DMS 273 (cell line): ENCODE data around the gene SRGAP2C.
"Not testable (repeated sequence)": the region's sequence is repeated elsewhere in the genome, so short reads cannot be mapped to it uniquely, and the experiment has no call there.

ENCODE experiments used
- DNase-seq: peaks from one replicate; lab custom pipeline; 2025; ENCODE audit not compliant: unreplicated experiment; lab: John Stamatoyannopoulos, UW

Gene SRGAP2C

DNA sequence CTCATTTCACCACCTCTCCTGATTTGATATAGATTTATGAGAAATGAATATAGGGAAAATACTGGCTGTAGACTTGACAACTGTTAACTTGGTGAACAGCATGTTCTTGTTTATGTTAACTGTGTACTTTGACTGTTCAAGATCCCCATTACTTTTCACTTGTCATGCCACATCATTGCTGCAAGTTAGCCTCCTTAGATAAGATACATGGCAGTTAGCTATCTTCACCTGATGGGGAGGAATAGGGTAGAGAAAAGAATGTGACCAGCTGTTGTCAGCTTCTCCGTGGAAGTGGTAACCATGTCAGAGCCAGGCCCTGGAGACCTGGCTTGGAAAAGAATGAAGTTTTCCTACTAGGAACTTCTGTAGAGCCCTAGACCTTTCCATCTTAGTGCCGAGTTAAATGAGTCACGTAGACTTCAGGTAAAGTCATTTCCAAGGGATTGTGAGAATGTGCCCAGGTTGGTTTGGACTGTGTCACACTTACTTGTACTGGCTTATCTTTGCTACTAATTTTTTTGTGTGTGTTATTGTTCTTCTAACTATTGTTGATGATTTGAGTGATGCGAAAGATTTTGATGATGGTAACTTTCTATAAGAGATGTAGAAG lies 41.6 kb downstream of the SRGAP2C start:
- not testable (repeated sequence) for DNase-seq

DNA sequence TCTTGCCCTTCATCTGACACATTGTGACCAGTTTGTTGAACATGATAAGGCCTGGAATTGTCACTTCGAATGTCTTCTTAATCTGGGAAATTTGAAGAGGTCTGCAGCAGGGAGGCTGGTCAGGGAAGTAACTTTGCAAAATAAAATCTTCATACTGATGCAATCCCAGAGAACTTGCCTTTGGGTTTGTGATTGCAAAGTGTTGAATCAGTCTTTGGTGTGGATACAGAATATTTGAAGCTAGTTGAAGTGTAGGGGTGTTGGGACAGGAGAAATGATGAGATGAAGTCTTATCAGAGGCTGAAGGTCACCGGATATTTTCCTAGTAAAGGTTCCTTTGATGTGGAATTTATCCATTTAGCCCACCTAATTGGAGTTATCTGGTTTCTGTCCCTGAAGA lies 42.1 kb downstream of the SRGAP2C start:
- DNase-seq, result not testable (repeated sequence)

DNA sequence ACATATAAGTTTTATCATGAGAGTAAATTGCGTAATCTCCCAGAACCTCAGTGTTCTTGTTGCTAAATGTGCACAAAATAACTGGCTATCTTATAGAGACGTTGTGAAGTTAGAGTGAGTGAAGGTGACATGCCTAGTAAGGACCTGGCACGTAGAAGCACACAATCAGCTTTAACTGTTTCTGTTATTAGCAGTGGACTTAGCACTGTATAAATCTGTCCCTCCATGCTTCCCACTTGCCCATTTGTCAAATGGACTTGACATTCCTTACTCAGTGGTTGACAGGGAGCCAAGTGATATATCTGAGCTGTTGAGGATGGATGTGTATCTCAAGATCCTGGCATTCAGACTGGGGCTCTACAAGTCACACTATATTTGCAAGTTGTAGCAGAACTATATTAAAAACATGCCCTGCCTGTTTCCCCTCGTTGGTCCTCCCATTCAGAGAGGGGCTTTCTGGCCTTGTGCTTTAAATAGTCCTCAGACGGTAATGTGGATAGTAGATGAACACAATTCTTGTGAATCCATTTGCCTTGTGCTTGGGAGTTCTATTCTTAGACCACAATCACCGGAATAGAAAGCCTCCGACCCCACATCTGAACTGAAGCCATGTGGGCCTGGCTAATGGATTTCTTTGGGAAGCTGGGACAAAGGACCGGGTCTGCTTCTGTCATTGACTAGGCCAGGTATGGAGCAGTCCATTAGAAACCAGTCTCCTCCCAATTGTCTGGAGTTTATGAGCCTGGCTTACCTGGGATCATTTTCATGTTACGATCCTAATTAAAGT lies 43.0 kb downstream of the SRGAP2C start:
- DNase-seq, result not testable (repeated sequence)

DNA sequence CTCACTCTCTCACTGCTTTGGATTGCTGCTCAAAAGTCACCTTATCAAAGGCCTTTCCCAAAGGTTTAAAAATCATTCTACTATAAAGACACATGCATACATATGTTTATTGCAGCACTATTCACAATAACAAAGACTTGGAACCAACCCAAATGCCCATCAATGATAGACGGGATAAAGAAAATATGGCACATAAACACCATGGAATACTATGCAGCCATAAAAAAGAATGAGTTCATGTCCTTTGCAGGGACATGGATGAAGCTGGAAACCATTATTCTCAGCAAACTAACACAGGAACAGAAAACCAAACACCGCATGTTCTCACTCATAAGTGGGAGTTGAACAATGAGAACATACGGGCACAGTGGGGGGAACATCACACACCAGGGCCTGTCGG lies 45.9 kb downstream of the SRGAP2C start:
- DNase-seq, result not testable (repeated sequence)

DNA sequence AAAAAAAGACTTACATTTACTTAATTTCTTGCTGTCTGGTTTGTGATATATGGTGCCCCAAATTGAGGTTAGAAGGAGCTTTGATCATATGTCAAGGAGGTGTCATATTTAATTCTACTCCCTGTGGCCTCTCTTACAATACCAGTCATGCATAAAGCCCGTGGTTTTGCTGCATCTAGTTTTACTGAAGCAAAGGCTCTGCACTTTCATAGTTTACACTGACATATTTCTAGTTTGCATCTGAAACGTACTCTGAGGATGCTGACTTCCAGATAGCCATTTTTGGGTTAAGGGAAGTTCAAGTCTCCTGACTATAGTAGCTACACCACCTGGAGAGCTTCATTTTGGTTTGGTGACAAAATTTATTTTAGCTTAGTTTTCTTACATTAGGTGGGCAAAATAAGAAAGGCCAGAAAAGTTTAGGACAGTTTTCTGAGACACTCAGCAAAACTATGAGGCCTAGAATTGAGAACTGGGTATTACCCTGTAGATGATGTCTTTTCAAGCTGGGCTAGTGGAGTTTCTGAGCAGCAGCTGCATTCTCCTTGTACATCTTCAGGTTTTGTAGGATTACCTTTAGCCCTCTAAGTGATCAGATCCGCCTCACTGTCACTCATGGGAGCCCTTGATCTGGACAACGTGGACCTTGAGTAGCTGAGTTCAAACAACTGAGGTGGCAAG lies 47.8 kb downstream of the SRGAP2C start:
- DNase-seq, result not testable (repeated sequence)

DNA sequence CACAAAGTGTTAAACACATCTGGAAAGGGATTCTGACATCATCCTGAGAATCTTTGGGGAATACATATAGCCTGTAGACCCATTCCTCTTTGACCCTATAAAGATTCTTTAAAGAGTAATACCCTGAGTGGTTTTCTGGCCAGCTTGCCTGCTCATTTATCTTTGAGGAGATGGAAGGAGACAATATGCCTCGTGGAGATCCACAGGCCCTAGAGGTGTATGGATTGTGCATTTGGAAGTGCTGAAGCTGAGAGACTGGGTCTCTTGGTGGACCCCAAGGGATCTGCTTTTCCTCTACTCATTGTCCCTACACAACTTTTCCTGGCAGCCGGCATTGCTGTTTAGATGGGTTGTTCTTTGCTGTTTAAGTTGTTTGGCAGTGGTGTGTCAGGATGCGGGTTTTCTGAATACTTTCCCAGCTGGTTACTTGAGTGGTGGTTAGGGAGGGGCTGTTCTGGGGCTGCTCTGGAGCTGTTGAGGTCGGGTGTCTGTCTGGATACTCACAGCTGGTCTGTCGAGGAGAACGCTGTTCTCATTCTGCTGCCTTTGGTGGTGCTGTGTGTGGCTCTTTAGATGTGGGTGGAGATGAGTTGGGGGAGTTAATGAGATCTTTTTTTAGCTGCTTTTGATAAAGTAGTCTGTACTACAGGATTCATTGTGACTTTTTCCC lies 49.5 kb downstream of the SRGAP2C start:
- not testable (repeated sequence) for DNase-seq

DNA sequence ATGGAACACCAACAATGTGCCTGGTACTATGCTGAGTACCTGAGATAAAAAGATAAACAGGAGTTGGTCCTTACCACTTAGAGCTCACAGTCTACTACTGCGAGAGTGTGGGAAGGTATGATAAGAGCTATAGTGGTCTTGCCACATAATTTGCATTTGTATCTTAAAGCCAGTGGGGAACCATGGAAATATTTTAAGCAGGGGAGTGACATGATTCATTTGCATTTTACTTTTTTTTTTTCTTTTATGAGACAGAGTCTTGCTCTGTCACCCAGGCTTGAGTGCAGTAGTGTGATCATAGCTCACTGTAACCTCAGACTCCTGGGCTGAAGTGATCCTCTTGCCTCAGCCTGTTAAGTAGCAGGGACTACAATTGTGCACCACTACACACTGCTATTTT lies 53.6 kb downstream of the SRGAP2C start:
- DNase-seq, result not testable (repeated sequence)

DNA sequence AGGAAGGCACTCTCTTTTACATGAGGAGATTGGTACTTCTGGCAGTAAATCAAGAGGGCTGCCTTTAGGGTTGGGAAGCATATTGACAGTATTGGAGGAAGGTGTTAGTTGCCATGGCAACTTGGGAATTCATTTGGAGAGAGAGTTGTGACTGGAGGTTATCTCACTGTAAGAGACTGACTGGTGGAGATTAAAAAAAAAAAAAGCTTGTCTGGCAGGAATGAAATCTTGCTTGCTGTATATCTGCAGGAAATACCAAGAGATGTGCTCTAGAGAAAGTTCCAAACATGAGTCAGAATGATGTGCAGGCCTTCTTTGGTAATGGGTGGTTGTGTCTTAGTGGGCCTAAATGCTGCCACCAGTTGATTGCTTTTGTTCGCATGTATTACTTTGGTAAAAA lies 59.1 kb downstream of the SRGAP2C start:
- DNase-seq, result not testable (repeated sequence)

DNA sequence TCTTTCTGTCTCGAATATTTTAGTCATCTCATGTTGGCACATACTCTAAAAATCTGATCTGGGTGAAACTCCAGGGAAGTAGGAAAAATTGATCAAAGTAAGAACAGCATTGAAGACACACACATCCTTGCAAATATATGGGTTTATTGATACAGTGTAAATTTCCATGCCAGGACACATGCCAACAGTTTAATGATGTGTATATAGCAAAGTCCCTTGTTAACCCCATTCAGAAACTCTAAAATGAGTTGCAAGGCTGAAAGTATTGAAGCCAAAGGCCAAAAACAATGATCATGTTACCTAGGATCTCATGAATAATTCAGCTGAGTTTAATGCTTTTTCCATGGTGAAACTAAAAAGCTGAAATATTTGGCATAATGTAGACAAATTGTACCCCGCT lies 61.6 kb downstream of the SRGAP2C start:
- DNase-seq, result not testable (repeated sequence)

DNA sequence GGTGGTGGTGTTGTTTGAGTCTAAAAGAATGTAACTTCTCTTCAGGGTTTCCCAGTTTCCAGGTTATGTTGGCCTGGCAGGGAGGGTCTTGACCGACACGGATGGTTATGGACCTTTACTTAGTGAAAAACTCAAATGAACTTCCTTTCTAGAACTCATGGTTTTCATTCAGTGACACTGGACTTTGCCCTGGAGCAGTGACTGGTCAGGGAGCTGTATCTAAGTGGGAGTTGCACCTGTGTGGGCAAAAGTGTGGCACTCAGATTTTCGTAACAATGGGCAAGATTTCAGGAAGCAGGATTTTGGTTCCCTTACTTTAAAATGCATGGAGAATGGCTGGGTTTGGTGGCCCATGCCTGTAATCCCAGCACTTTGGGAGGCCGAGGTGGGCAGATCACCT lies 67.9 kb downstream of the SRGAP2C start:
- DNase-seq, result not testable (repeated sequence)

DNA sequence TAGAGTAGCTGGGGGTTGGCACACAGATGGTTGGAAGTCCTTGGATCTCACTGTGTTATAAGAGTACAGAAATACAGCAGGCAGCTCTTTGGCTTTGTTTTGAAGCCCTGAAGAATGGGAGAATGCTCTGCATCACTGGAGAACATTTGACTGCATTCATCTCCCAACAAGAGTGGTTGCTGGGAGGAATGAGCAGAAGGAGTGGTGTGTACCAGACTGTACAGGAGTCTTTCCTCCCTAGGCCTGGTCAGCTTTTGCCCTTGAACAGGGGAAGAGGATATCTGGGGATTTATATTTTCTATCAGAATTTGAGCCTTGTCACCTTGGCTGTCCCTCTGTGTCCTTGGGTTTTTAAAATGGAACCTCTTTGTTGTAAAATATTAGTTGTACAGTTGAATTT lies 69.8 kb downstream of the SRGAP2C start:
- DNase-seq, result not testable (repeated sequence)

DNA sequence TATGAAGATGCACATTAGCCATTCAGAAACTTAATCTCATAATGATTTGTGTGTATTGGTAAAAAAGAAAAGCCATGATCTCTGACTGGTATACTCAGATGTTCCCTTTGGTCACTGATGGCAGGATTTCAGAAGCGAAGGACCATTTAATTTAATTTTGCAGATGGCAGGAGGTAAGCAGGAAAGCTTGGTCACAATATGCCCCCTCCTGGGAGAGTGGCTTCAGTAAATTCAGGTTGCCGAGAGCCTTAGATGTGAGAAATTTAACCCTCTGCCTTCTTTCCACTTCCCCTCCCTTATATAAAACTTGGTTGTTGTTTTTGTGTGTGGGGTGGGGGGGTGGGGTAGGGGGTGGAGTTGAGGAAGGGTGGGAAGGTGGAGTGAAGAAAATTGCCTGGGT lies 72.9 kb downstream of the SRGAP2C start:
- not testable (repeated sequence) for DNase-seq

DNA sequence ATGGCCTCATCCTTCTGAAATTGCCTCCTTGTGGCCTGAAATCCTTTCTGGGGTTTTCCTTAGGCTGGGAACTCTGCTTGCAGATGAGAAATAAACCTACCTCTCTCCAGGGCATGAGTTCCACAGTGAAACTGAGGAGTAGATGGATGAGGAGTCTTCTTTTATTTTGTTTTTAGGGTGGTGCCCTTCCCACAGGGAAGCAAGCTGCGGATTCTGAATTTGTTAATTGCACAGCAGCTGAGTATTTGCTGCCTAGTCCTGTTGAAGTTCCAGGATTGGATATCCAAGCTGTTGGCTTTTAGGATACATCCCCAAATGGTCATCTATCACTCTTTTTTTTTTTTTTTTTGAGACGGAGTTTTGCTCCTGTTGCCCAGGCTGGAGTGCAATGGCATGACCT lies 73.4 kb downstream of the SRGAP2C start:
- DNase-seq, result not testable (repeated sequence)

DNA sequence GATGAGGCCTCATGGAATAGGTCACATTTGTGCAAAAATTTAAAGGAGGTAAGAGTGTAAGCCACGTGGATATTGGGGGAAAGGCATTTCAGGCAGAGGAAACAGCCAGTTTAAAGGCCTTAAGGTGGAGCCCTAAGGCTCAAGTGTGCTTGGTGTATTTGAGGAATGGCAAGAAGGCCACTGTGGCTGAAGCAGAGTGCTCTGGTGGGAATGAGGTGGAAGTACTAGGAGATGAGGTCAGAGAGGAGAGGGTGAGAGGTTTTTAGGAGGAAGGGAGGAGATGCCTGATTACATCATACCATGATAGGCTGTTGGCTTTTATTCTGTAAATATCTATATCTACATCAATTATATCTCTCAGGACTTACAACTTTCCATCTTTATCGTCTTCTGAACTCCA lies 75.4 kb downstream of the SRGAP2C start:
- not testable (repeated sequence) for DNase-seq

DNA sequence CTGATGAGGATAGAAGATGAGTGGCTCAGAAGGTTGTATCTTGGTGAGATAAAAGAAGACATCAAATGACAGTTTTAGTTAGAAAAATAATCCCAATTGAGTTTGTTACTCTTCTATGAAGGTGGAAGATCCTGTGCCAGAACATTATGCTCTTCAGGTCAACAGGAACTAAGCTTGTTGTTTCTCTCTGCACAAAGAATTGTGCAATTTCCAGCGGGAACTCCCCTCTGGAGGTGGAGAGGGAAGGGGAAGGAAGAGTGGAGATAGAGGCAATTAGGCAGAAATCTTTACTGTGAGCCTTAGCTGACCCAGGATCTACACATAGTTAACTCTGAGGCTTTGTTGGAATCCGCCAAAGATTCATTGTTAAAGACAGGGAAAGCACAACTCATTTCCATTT lies 77.4 kb downstream of the SRGAP2C start:
- DNase-seq, result not testable (repeated sequence)

DNA sequence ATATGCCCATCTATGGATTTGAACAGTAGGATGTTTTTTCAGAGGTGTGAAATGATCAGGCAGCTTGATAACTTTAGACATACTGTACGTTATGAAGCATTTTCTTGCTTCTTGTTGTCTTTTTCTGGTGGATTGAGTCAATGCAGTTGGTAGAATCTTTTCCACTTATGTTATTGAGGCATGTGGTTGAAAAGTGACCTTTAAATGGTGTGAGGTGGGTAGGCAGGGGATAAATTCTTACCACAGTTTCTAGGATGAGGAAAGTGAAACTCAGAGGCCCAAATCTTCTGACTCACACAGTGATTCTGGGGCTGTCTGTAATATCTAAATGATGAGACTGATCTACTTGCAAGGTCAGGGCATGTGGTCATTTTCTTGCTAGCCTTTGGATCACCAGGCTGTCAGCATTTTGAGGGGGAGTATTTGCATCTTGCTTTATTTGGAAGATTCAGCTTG lies 79.0 kb downstream of the SRGAP2C start:
- DNase-seq, result not testable (repeated sequence)

DNA sequence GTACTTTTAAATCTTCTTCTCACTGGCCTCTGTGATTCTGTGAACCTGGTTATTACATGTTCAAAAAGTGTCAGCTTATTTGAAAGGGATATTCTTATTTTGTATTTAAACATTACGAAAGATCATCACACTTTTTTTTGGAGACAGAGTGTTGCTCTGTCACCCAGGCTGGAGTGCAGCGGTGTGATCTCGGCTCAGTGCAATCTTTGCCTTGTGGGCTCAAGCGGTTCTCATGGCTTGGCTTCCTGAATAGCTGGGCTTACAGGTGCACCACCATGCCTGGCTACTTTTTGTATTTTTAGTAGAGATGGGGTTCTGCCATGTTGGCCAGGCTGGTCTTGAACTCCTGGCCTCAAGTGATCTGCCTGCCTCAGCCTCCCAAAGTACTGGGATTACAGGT lies 82.3 kb downstream of the SRGAP2C start:
- not testable (repeated sequence) for DNase-seq

DNA sequence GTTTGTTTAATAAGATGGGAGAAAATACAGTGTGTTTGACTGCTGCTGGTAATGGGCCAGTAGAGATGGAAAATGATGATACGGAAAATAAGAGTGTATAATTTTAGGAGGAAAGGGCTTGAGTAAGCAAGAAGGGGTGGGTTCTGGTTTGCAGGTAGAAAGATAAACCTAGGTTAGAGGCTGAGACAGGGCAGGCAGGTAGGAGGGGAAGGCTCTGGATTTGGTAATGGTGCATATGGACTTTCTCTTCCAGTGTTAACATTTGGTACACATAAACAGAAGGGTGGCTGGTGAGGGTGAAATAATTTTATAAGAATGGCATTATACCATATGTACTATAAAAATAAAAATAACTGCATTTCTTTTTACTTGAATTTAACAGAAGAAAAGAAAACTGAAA lies 84.5 kb downstream of the SRGAP2C start:
- DNase-seq, result not testable (repeated sequence)

DNA sequence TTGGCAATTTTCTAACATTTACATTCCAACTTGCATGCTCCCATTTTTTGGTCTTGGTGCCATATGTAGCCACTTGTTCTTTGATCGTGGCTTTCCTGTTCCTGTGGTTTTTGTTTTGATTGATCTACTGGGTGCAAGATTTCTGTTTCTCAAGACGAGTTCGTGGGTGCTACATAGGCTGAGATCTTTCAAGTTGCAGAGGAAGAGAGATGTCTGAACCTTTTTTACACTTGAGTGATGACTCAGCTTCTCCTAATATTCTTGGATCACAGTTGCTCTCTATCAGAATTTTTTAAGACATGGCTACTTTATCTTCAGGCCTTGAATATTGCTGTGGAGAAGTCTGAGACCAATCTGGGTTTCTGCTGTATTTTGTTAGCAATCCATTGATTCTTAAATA lies 85.2 kb downstream of the SRGAP2C start:
- not testable (repeated sequence) for DNase-seq

DNA sequence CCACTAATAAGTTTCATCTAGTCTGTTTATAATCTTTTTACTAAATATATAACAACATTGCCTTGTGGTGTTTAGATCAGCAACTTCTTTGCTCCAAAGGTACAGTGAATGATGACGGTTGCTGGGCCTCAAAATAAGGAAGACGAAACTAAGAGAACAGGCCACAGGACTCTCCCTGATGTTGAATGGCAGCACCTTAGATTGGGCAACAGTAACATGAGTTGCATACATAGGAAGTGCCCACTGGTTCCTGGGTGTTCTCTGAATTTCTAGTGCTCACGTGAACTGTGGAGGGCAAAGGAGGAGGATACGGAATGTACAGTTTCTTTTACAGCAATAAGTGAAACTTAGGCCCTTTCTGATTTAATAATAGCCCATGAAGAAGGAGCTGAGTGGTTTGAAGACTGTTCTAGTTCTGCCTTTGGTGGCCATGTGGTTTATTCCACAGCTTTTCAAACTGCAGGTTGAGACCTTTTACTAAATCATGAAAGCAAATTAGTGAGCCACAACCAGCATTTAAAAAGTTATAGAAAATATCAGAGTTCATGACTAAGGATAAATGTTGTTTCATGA lies 86.5 kb downstream of the SRGAP2C start:
- DNase-seq, result not testable (repeated sequence)

DNA sequence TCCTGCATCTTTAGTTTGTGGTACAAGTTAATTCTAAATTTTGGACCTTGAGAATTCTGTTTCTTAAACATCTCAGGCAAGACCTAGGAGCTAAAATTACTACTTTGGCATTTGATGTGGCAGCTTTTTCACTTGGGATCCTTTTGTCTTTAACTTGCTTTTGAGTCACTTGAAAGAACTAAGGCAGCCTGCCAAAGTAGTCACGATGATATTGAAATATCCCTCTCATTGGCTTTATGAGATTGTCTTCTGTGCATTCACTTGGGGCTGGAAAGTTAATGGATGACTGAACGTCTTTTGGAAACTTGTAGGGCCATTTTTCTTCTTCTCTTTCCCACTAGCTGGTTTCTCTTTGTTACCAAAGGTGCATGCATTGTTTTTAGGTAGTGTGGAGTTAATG lies 90.7 kb downstream of the SRGAP2C start:
- not testable (repeated sequence) for DNase-seq
